ENCODE measurements around the gene MED12L.

DNA sequence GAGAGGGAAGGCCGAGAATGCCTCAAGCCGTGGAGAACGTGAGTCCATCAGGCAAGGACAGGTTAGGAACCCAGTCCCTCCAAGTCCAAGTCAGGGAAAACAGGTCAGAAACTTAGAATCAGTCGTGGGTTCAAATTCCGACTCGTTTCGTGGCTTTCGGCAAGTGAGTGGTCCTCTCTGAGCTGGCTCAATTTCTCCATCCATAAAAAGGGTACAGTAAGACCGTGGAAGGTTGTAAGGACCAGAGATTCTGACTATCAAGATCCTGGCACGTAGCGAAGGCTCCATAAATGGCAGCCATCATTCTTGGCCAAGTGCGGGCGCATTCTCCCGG lies 604 bp upstream of the MED12L start:
- TF ChIP-seq, protein P1, sequence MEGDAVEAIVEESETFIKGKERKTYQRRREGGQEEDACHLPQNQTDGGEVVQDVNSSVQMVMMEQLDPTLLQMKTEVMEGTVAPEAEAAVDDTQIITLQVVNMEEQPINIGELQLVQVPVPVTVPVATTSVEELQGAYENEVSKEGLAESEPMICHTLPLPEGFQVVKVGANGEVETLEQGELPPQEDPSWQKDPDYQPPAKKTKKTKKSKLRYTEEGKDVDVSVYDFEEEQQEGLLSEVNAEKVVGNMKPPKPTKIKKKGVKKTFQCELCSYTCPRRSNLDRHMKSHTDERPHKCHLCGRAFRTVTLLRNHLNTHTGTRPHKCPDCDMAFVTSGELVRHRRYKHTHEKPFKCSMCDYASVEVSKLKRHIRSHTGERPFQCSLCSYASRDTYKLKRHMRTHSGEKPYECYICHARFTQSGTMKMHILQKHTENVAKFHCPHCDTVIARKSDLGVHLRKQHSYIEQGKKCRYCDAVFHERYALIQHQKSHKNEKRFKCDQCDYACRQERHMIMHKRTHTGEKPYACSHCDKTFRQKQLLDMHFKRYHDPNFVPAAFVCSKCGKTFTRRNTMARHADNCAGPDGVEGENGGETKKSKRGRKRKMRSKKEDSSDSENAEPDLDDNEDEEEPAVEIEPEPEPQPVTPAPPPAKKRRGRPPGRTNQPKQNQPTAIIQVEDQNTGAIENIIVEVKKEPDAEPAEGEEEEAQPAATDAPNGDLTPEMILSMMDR (IDR thresholded peaks at IDR 0.05), result no peak
- TF ChIP-seq TCF12 (IDR thresholded peaks at IDR 0.05), result no peak
- TF ChIP-seq, protein P2, sequence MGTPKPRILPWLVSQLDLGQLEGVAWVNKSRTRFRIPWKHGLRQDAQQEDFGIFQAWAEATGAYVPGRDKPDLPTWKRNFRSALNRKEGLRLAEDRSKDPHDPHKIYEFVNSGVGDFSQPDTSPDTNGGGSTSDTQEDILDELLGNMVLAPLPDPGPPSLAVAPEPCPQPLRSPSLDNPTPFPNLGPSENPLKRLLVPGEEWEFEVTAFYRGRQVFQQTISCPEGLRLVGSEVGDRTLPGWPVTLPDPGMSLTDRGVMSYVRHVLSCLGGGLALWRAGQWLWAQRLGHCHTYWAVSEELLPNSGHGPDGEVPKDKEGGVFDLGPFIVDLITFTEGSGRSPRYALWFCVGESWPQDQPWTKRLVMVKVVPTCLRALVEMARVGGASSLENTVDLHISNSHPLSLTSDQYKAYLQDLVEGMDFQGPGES (IDR thresholded peaks at IDR 0.05; ENCODE audit: low read depth, low read length), result no peak

Measured in SK-N-SH (cell line).